Thymus (tissue), 11 donors: Measurements from ENCODE around the gene VAC14. TPM values are rescaled to one million over a fixed set of nuclear protein-coding genes. Genes with fewer than 3 reads are reported as not detected.

Experiments
- DNase-seq, 9 donors: peaks; one replicate each; pipeline ENCODE4 v3.0.0-alpha.2; 2013; ENCODE audit warnings: low spot score in 9 of 9, low read depth in 6 of 9, missing footprints in 1 of 9
- H3K27ac ChIP-seq, 2 donors: one replicate each; pipeline ENCODE4 v1.5.1; 2013; ENCODE audit warnings: control low read depth in 1 of 2, low read depth in 1 of 2, low read length in 1 of 2, mild to moderate bottlenecking in 1 of 2, moderate library complexity in 1 of 2
- H3K27me3 ChIP-seq, 2 donors: one replicate each; pipeline ENCODE4 v1.5.1; 2013; ENCODE audit warnings: low read length in 1 of 2; ENCODE audit not compliant: control insufficient read depth in 2 of 2, insufficient read depth in 1 of 2
- H3K36me3 ChIP-seq, 2 donors: one replicate each; pipeline ENCODE4 v1.5.1; 2013; ENCODE audit warnings: low read length in 1 of 2, mild to moderate bottlenecking in 1 of 2, moderate library complexity in 1 of 2; ENCODE audit not compliant: control insufficient read depth in 2 of 2, insufficient read depth in 2 of 2
- H3K4me1 ChIP-seq, 2 donors: one replicate each; pipeline ENCODE4 v1.5.1; 2013; ENCODE audit warnings: low read length in 2 of 2; ENCODE audit not compliant: control insufficient read depth in 2 of 2, insufficient read depth in 2 of 2
- H3K4me3 ChIP-seq, 2 donors: one replicate each; pipeline ENCODE4 v1.5.1; 2013; ENCODE audit warnings: low read length in 2 of 2, control low read depth in 1 of 2, mild to moderate bottlenecking in 1 of 2
- H3K9me3 ChIP-seq, 2 donors: one replicate each; pipeline ENCODE4 v1.5.1; 2013; ENCODE audit warnings: low read length in 1 of 2, mild to moderate bottlenecking in 1 of 2; ENCODE audit not compliant: control insufficient read depth in 2 of 2, insufficient read depth in 1 of 2
- WGBS: extraction: QIAGEN DNeasy Blood & Tissue Kit; methylation state at CpG from one replicate; pipeline ENCODE4 v1.1.7; 2013; 5-methylcytosine and 5-hydroxymethylcytosine counted together
- polyA plus RNA-seq: library from polyadenylated mRNA; stranded (reverse); fragments of 200-250 nt; gene quantifications from one replicate; pipeline ENCODE4 v1.2.3, GENCODE V29; 2013
- total RNA-seq: library from RNA; stranded (reverse); fragments of 120-200 nt; gene quantifications from one replicate; pipeline ENCODE4 v1.2.4, GENCODE V29; 2013
- donor health status: healthy.

The VAC14 gene
- total and polyA plus RNA-seq, 2 donors = 28.7 to 33.1 TPM

DNA sequence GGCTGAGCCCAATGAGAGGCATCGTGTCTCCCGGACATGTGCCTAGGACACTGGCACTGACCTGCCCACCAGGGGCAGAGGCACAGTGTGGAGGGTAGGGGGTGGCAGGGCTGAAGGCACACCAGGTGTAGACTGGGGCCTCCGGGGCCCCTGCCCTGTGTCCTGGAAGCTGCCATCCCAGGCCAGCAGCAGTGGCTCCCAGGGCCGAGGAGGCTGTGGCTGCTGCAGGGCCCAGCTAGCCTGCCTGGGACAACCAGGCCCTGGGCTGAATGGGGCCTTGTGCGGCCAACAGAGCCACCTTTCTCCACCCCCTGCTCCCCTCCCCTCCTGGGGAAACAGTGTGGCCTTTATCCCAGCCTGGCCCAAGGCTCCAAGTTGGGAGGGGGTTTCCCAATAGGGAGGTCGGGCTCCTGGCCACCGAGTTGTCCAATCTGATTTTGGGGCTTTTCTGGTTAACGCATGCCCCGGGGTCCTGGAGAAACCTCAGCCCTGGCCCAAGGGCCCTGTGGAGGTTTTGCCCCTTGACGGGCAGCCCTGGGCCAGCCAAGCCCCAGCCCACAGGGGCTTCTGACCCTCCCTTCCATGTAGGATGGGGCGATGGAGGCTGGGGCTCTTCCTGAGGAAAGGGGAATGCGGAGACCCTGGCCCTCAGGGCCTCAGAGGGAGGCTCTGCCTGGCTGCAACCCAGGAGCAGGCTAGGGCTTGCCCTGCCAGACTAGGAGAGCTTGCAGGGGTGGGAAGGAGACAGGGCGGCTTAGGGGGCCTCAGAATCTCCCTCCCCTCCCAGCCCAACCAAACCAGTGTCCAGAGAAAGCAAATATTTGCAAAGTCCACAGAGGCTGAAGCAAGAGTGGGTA, 119.3 kb downstream of the VAC14 start:
- peak overlapping the region in 1 of 2 donors; percentile 50 for H3K27ac ChIP-seq
- peaks cover 48 to 51% of the 10 kb centered on the region in 2 donors for H3K36me3 ChIP-seq
- peaks cover 0 to 3% of the 10 kb centered on the region in 2 donors for H3K9me3 ChIP-seq
- H3K4me3 ChIP-seq = peak overlapping the region; percentile 10 to 84
- H3K27me3 ChIP-seq = no peaks in the 10 kb centered on the region
- WGBS = 94% methylated on average over 13 of the region's 13 CpGs
- peaks cover 37 to 58% of the 10 kb centered on the region in 2 donors for H3K4me1 ChIP-seq
- no peak for DNase-seq

DNA sequence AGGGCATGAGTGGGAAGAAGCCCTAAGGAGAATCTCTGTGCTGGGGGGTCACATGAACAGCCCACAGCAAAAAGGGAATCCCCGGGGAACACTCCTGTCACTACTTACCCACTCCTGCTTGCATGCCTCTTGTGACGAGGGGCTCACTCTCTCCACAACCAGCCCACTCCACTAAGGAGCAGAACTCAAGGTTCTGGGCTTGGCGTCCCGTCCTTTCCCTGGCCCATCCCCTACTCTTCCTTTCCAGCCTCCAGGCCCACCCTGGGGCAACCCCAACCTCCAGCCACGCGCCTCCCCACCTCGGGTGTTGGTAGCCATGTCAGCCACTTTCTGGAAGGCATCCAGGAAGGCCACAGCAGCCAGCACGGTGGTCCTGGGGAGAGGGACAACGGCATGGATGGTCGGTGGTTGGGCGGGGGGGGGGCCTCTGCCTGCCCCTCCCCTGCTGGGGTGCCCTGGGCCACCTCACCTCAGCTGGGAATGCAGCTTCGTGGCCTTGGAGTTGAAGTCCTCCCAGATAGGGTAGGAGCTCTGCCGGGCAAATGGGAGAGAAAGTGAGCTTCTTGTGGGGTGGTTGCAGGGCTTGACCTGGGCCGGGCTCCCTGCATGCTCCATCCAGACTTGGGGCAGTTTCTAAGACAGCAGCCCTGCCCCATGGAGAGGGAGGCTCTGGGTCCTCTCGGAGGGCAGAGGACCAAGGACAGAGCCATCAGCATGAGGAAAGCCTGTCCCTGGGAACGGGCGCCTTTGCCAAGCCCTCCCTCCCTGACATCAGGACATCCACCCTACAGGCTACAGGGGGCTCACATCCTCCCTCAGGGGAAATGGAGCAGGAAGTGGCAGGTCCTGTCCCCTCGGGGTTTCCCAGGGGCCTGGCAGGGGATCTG, 120.2 kb downstream of the VAC14 start:
- H3K36me3 ChIP-seq = peaks cover 57 to 60% of the 10 kb centered on the region in 2 donors
- H3K9me3 ChIP-seq = no peaks in the 10 kb centered on the region
- WGBS = 88% methylated on average over 18 of the region's 18 CpGs
- DNase-seq = no peak
- peak overlapping the region in 1 of 2 donors; percentile 50 for H3K27ac ChIP-seq
- H3K27me3 ChIP-seq = no peaks in the 10 kb centered on the region
- no peak overlapping the region for H3K4me3 ChIP-seq
- peaks cover 33 to 53% of the 10 kb centered on the region in 2 donors for H3K4me1 ChIP-seq

DNA sequence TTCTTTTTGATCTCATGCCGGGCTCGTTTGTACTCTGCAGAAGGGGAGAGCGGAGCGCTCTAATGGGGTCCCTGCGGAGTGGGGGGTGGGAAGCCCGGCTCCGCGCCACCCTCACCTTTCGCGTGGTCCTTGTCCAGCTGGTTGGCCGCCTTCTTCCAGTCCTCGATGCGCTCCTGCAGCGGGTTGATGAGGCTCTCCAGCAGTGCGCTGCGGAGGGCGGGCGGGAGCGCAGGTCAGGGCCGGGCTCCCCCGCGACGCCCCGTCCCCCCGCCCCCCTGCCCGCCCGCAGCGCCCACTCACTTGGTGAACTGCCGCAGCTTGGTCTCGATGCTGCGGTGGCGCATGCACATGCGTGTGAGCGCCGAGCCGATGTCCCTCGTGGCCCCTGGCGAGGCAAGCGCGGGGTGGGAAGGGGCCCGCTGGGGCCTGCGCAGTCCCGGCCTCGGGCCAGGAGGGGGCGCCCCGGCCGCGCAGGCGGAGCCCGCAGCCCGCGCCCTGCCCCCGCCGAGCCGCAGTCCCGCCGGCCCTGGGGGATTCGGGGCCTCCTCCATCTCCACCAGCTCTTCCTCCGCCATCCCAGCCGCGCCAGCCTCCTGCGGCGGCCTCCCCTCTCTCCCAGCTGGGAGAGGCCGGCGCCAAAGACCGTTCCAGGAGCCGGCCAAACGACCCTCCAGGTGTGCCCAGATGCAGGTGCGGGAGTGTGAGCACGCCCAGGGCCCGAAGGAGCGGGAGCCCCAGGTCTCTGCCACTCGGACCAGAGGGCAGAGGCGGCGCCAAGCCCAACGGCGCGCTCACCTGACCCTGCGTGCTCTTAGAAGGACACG, 121.1 kb downstream of the VAC14 start:
- Histone ChIP-seq H3K27ac (no peak overlapping the region), H3K27me3 (no peaks in the 10 kb centered on the region), H3K4me3 (no peak overlapping the region), H3K9me3 (no peaks in the 10 kb centered on the region), H3K4me1 (peaks cover 33 to 49% of the 10 kb centered on the region in 2 donors), H3K36me3 (peaks cover 64 to 66% of the 10 kb centered on the region in 2 donors)
- WGBS = 91% methylated on average over 80 of the region's 80 CpGs
- no peak for DNase-seq

DNA sequence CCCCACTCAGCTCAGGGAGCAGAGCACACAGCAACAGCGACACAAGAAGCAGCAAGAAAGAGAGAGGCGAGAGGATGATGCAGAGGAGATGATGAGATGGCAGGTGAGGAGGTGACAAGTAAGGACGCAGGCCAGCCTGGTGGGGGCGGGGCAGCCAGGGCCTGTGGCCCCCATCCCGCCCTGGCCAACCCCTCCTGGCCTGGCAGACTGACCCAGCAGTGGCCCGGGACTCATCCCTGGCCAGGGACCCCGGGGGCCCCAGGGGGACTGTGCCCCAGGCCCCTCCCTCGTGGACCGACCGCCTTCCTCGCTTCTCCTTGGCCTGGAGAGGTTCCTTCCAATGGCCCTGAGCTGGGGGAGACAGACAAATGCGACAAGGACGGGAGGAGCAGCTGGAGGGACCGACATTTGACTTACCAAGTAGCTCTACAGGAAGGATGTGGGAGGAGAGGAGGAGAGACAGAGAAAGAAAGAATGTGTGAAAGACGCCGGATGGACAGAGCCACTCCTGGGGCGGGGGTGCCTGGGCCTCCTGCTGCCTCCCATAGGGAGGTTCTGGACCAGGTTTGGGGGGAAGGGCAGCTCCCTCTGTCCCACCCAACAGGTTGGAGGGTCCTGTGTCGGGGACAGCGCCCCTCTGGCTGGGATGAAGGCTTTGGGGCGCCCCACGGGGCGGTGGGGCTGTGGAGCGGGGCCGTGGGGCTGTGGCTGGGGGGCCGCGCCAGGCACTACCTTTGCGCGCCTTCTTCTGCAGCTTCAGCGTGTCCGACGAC, 121.9 kb downstream of the VAC14 start:
- Histone ChIP-seq H3K4me3 (no peak overlapping the region), H3K36me3 (peaks cover 72 to 74% of the 10 kb centered on the region in 2 donors), H3K4me1 (peaks cover 29 to 41% of the 10 kb centered on the region in 2 donors), H3K27me3 (no peaks in the 10 kb centered on the region), H3K27ac (no peak overlapping the region), H3K9me3 (no peaks in the 10 kb centered on the region)
- 94% methylated on average over 31 of the region's 31 CpGs for WGBS
- DNase-seq = no peak

DNA sequence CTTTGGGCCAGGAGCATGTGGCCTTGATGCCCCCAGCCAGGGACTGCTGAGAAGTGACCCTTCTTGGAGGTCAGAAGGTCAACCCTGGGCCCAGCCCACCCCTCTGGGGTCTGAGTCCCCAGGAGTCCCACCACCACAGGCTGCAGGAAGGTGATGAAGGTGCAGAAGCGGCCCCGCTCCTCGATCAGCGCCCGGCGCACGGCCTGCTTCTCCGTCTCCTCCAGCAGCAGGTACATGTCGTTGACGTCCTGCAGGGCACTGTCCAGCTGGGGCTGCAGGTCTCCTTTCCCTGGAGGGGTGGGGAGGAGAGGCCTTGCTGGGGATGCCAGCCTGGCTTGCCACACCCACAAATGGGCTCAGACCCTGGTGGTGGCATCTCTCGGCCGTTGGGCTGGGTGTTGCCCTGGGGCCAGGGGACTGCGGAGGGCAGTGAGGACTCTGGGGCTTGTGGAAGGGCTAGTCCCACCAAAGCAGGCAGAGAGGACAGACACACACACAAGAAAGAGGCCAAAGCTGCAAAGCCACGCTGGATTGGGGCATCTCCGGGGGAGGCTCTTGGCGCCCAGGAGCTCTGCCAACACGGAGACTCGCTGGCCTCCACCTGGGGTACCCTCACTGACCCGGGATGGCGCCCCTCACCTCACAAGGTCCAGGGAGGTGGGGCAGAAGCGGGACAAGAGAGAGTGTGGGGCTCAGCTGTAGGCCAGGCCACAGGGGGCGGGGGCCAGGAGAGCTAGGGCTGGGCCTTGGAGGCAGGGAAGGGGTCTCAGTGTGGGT, 122.6 kb downstream of the VAC14 start:
- no peaks in the 10 kb centered on the region for H3K9me3 ChIP-seq
- no peak for DNase-seq
- peaks cover 23 to 33% of the 10 kb centered on the region in 2 donors for H3K4me1 ChIP-seq
- WGBS = 93% methylated on average over 22 of the region's 22 CpGs
- no peak overlapping the region for H3K4me3 ChIP-seq
- no peaks in the 10 kb centered on the region for H3K27me3 ChIP-seq
- no peak overlapping the region for H3K27ac ChIP-seq
- peaks cover 74% of the 10 kb centered on the region in 2 donors for H3K36me3 ChIP-seq

DNA sequence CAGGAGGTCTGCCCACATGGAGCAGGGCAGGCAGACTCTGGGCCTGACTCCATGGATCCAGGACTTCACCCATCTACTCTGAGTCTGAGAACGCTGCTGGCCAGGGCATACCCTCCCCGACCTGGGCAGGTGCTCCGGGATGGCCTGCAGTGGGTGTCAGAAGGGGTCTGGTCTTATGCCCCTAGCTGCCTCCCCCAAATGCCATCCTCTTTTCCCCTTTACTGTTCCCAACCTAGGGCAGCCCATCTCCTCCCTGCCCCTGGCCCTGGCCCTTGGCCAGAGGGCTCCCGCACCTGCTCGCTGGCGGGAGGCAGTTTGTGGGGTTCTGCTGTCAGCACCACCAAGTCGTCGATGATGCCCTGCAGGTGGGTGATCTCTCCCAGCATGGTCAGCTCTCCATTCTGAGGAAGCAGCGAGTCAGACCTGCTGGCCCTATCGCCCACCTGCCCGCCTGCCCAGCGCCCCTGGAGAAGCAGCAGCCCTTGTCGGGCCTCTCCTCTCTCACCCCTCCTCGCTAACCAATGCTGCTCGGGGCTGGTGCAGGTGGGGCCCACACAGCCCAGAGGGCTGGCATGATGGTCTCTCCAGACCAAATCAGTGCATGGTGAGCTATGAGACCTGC, 123.3 kb downstream of the VAC14 start:
- Histone ChIP-seq H3K4me3 (no peak overlapping the region), H3K4me1 (peaks cover 16 to 26% of the 10 kb centered on the region in 2 donors)

DNA sequence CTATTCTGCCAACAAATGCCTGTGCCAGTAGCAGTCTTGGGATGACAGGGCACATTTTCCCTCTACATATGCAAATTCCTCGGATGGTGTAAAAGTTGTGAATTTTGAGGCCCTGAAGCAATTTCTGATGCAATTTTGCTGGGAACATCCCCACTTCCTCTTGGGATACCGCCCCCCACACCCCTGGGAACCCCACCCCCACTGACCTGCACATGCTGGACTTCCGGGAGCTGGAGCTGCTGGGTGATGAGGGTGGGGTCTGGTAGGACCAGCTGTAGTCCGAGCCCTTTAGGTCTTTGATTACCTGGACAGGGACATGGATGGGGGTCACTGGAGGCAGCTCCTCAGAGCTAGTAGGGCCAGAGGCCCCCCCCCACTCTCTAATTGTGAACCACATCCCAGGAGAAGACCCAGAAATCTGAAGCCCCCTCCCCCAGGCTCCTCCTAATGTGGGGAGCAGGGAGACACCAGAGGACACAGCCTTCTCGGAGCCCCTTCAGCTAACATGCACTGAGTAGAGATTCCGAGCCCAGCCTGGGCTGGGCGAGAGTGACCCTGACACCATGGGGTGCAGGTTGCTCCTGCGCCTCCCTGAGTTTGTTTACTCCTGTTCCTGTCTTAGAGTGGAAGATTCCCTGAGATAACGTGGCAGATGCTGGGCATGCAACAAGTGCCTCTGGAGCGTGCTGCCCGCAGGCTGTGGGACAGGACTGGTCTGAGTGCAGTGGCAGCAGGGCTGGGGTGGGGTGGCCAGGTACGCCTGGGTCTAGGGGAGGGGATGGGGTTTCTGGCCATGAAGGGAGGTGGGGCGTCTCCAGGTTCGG, 124.1 kb downstream of the VAC14 start:
- 95% methylated on average over 14 of the region's 14 CpGs for WGBS
- DNase-seq = no peak
- no peaks in the 10 kb centered on the region for H3K9me3 ChIP-seq
- peaks cover 78 to 80% of the 10 kb centered on the region in 2 donors for H3K36me3 ChIP-seq
- H3K27ac ChIP-seq = no peak overlapping the region
- H3K4me3 ChIP-seq = no peak overlapping the region
- peaks cover 8 to 19% of the 10 kb centered on the region in 2 donors for H3K4me1 ChIP-seq
- H3K27me3 ChIP-seq = no peaks in the 10 kb centered on the region

More for the DNA sequence above, 123.3 kb downstream of the VAC14 start:
- H3K36me3 ChIP-seq = peaks cover 74 to 76% of the 10 kb centered on the region in 2 donors
- DNase-seq = no peak
- 98% methylated on average over 15 of the region's 15 CpGs for WGBS
- H3K27ac ChIP-seq = no peak overlapping the region
- H3K9me3 ChIP-seq = no peaks in the 10 kb centered on the region
- no peaks in the 10 kb centered on the region for H3K27me3 ChIP-seq
